Inflammatory macrophage treated with lipopolysaccharide for 1 hour (primary cell): Measurements from ENCODE around the gene PTMA.
A peak's percentile ranks its signal among the peaks of the same experiment; 100 is the strongest.

Experiments used
- DNase-seq, 2 donors: peaks; one replicate each; pipeline ENCODE4 v3.0.0-alpha.2; 2020 to 2022

Gene PTMA

GRCh38 chr2:231699006-231699405 lies 9.3 kb upstream of the PTMA start:
- no peak for DNase-seq

GRCh38 chr2:231701456-231702373 lies 6.6 kb upstream of the PTMA start:
- DNase-seq = no peak

GRCh38 chr2:231704017-231704416 lies 4.3 kb upstream of the PTMA start:
- no peak for DNase-seq

GRCh38 chr2:231706731-231707624 lies 1.3 kb upstream of the PTMA start:
- peak; percentile 99 for DNase-seq

GRCh38 chr2:231707625-231707926 lies 749 bp upstream of the PTMA start:
- no peak for DNase-seq

- DNase-seq = peak; percentile 44 to 54
These were observed 679 bp downstream of the PTMA start for GRCh38 chr2:231708773-231709635.

GRCh38 chr2:231709636-231709980 lies 1.3 kb downstream of the PTMA start:
- DNase-seq = no peak

- peak; percentile 74 to 92 for DNase-seq
These were observed 1.9 kb downstream of the PTMA start for GRCh38 chr2:231709981-231710798.

- peak; percentile 43 to 44 for DNase-seq
These were observed 2.7 kb downstream of the PTMA start for GRCh38 chr2:231710799-231711676.

- no peak for DNase-seq
These were observed 3.5 kb downstream of the PTMA start for GRCh38 chr2:231711677-231712450.

- DNase-seq = peak in 1 of 2 donors; percentile 11
These were observed 4.2 kb downstream of the PTMA start for GRCh38 chr2:231712451-231713021.

GRCh38 chr2:231713406-231713729 lies 5.0 kb downstream of the PTMA start:
- DNase-seq = peak in 1 of 2 donors; percentile 12

- DNase-seq = peak; percentile 75 to 98
These were observed 5.7 kb downstream of the PTMA start for GRCh38 chr2:231713730-231714638.

GRCh38 chr2:231714639-231715498 lies 6.5 kb downstream of the PTMA start:
- DNase-seq = peak; percentile 23 to 86

- no peak for DNase-seq
These were observed 7.1 kb downstream of the PTMA start for GRCh38 chr2:231715499-231715837.

- no peak for DNase-seq
These were observed 7.8 kb downstream of the PTMA start for GRCh38 chr2:231715988-231716616.

- peak in 1 of 2 donors; percentile 65 for DNase-seq
These were observed 8.4 kb downstream of the PTMA start for GRCh38 chr2:231716666-231717280.
